H1 (cell line): ENCODE measurements around the gene SLC7A8.

Source experiments
- CTCF ChIP-seq, 3 experiments: IDR thresholded peaks; 1 replicate in 2 of 3; 2 replicates in 1 of 3; pipeline versions ENCODE4 v1.5.1 to v1.6.1; 2011; ENCODE audit warnings: low read length in 3 of 3, mild to moderate bottlenecking in 3 of 3, inconsistent platforms in 2 of 3, low read depth in 1 of 3, moderate library complexity in 1 of 3; ENCODE audit not compliant: insufficient read depth in 1 of 3; ENCODE audit errors: control extremely low read depth in 1 of 3
- GABPA ChIP-seq: IDR thresholded peaks from 2 replicates; pipeline ENCODE4 v1.6.1; 2011; ENCODE audit warnings: mild to moderate bottlenecking, low read length, moderate library complexity, borderline replicate concordance; ENCODE audit not compliant: insufficient read depth
- SIN3A ChIP-seq, 2 experiments: IDR thresholded peaks in 1 of 2; conservative IDR thresholded peaks in 1 of 2; 2 replicates each; pipeline ENCODE4 v1.6.1; 2011 to 2012; ENCODE audit warnings: low read length in 2 of 2, improper control_type of control experiment in 1 of 2, low read depth in 1 of 2, mild to moderate bottlenecking in 1 of 2

GRCh38 chr14:23162005-23162404, 21.5 kb downstream of the SLC7A8 start:
- no peak for TF ChIP-seq CTCF (IDR thresholded peaks at IDR 0.05; ENCODE audit: control extremely low read depth in 1 of 3, insufficient read depth in 1 of 3, low read depth in 1 of 3, low read length in 3 of 3)
- no peak for TF ChIP-seq SIN3A (conservative IDR thresholded peaks at IDR 0.05 in 1 of 2, IDR thresholded peaks at IDR 0.05 in 1 of 2; ENCODE audit: low read depth in 1 of 2, low read length in 2 of 2)
- no peak for TF ChIP-seq GABPA
